Astrocyte (in vitro differentiated cells and primary cell): ENCODE measurements around the gene OVOL3.

Experiments
- EZH2 ChIP-seq: IDR thresholded peaks from 2 replicates; pipeline ENCODE4 v1.6.1; 2012; ENCODE audit warnings: mild to moderate bottlenecking, low read length, inconsistent platforms; ENCODE audit not compliant: insufficient read depth
- TF ChIP-seq, protein P1 (sequence below): IDR thresholded peaks from 2 replicates; pipeline ENCODE4 v1.5.1; 2011; ENCODE audit warnings: low read depth, mild to moderate bottlenecking, inconsistent platforms, low read length, moderate library complexity; ENCODE audit not compliant: insufficient read depth

DNA sequence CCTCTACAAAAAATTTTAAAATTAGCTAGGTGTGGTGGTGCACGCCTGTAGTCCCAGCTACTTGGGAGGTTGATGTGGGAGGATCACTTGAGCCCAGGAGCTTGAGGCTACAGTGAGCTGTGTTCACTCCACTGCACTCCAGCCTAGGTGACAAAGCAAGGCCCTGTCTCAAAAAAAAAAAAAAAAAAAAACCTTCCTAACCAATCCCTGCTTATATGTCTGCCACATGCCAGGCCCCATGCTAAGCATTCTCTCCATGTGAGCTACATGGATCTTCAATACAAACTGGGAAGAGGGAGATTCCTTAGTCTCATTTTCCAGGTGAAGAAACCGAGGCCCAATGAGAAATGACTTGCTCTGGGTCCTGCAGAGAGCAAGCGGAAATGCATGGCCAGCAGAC is 2.3 kb upstream of the OVOL3 start:
- TF ChIP-seq, protein P1, sequence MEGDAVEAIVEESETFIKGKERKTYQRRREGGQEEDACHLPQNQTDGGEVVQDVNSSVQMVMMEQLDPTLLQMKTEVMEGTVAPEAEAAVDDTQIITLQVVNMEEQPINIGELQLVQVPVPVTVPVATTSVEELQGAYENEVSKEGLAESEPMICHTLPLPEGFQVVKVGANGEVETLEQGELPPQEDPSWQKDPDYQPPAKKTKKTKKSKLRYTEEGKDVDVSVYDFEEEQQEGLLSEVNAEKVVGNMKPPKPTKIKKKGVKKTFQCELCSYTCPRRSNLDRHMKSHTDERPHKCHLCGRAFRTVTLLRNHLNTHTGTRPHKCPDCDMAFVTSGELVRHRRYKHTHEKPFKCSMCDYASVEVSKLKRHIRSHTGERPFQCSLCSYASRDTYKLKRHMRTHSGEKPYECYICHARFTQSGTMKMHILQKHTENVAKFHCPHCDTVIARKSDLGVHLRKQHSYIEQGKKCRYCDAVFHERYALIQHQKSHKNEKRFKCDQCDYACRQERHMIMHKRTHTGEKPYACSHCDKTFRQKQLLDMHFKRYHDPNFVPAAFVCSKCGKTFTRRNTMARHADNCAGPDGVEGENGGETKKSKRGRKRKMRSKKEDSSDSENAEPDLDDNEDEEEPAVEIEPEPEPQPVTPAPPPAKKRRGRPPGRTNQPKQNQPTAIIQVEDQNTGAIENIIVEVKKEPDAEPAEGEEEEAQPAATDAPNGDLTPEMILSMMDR, result no peak
- TF ChIP-seq EZH2, result no peak
